Frontal cortex (tissue), 4 donors: Measurements from ENCODE around the gene ANAPC1. TPM values are rescaled to one million over a fixed set of nuclear protein-coding genes. Genes with fewer than 3 reads are reported as not detected.
"Not testable (repeated sequence)": the region's sequence is repeated elsewhere in the genome, so short reads cannot be mapped to it uniquely, and the experiment has no call there.

ENCODE experiments used
- DNase-seq, 2 donors: peaks; one replicate each; pipeline ENCODE4 v3.0.0; 2012; ENCODE audit warnings: low spot score in 2 of 2
- FAIRE-seq: peaks from 2 replicates; lab custom pipeline; 2012; peaks lifted over from hg19 to GRCh38; lab: Jason Lieb, UNC
- total RNA-seq: library from RNA; depleted of rRNA; stranded (reverse); fragments of >200 nt; gene quantifications from one replicate; pipeline ENCODE4 v1.2.3, GENCODE V29; 2014
- donor health status: control.
- donor health status: control.
- donor health status: control.

The ANAPC1 gene
- total RNA-seq, 1 donor from 2014 or later, result 56.3 TPM

DNA sequence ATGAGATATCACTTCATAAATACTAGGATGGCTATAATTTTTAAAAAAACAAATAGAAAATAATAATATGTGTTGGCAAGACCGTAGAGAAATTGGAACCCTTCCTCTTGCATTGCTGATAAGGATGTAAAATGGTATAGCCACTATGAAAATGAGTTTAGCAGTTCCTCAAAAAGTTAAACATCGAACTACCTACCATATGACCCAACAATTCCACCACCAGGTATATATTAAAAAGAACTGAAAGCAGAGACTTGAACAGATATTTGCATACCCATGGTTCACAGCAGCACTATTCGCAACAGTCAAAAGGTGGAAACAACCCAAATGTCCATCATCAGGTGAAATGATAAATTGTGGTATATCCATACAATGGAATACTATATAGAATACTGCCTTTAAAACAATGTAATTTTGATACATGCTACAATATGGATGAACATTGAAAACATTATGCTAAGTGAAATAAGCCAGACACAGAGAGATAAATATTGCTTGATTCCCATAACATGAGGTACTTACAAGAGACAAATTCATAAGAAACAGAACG is 55.7 kb downstream of the ANAPC1 start:
- not testable (repeated sequence) for DNase-seq, FAIRE-seq

DNA sequence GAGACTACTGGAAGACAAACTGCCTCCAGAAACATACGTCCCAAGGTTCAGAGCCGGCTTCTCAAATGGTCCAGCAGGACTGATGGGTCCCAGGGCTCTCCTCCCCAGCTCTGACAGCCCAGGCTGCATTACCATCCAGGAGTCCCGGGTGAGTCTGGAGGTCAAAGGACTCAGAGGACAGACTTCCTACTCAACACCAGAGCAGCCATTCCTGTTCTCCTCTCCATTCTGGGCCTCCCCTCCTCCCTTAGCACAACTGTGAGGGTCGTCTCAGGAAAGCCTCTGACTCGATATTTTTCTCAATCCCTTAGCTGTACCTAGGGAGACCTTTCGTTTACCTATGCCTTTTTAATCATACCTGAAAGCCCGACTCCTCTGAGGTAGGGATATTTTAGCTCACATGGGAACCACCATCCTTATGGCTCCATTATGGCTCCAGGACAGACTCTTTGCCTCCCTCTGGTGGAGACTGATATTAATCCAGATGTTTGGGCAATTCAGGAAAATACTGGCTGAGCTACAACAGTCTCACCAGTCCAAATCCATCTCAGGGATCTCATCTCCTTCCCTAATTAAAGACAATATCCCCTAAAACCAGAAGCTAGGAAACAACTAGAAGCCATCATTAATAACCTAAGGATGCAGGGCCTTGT is 70.9 kb downstream of the ANAPC1 start:
- not testable (repeated sequence) for FAIRE-seq, DNase-seq

DNA sequence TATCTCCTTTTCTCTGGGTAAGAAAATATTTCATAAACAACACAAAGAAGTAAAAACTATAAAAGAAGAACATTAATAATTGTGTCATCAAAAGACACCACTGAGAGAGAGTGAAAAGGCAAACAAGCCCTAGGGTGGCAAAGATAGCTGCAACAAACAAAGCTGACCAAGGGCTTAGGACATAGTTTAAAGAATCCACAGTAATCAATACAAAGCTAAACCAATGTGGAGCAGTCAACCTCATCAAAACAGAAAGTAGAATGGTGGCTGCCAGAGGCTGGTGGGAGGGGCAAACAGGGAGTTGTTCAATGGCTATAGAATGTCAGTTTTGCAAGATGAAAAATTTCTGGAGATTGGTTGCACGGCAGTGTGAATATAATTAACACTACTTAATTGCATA is 93.4 kb downstream of the ANAPC1 start:
- FAIRE-seq, DNase-seq: not testable (repeated sequence)

DNA sequence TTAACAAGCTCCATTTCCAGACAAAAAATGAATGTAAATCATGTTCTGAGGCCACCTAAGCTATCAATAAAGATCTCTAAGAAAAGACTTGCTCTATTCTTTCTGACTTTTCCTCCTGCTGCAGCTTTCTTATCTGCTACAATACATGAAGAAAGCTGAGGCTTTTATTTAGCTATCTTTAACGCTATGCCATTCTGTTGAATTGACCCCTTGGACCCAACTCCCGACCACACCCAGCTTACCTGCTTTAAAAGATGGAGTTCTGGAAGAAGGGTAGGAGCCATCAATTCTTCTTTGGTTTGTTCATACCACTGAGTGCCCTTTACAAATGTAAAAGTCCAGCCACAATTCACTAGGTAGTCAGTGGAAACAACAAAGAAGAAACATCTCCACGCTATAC is 99.9 kb downstream of the ANAPC1 start:
- DNase-seq, result not testable (repeated sequence)

DNA sequence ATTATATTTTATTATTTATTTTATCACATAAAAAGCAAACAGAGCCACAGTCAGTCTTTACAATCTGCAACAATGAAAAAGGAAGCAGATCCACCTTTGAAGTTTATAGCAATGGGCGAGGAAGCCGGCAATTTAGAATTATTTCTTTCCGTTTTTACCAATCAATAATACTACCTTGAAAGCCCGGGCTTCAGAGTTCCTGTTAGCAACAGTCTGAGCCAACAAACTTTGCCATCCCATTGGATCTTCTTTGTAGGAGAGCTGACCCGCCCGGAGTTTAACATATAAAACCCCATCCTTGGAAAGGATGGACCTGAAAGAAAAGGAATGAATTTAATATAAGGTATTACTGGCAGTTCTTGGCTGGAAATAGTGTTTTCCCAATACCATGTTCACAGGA is 101.8 kb downstream of the ANAPC1 start:
- DNase-seq, FAIRE-seq: not testable (repeated sequence)

More for the DNA sequence above, 99.9 kb downstream of the ANAPC1 start:
- FAIRE-seq, result not testable (repeated sequence)

DNA sequence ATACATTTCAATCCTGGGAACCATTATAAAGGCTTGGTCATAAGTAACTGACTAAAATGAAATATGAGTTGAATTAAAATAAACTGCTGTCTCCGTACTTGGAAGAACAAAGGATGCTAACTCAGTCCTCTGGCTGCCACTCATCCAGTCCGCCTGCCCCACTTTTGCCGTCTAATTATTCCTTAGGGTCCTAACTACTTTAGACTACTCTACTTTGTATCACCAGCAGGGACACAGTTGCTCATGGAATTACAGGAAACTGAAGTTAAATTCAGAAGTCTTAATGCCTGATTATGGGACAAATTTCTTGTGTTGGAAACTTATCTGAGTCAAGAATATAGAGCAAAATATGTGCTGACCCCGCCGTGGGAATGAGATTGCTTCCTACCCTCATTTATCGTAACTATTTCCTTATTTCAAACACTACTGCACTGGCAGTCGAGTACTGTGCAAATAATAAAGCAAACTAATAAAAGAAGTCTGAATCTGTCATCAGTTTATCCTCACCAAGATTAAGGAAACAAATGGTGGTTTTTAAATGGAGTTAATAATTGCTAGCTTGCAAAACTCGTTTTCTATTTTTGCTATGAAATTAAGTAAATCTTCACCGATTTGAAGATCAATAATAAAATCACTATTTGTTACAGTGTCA is 102.4 kb downstream of the ANAPC1 start:
- FAIRE-seq, result not testable (repeated sequence)

DNA sequence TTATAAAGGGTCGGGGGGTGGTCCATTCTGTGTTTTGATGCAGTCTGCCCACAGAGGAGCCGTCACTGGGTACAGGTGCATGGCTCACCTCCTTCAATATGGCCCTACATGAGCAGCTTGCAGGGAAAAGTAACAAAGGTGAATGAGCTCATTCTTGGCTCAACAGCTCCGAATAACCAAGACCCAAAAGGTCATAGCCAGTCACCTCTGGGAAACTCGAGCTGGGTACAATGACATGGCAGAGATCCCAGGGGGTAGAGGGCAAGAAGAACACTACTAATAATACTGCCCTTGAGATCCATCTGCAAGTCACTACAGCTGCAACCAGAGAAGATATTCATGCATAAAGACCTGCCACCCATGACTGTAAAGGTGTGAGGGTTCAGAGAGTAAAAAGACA is 106.8 kb downstream of the ANAPC1 start:
- not testable (repeated sequence) for FAIRE-seq, DNase-seq

More for the DNA sequence above, 102.4 kb downstream of the ANAPC1 start:
- not testable (repeated sequence) for DNase-seq

DNA sequence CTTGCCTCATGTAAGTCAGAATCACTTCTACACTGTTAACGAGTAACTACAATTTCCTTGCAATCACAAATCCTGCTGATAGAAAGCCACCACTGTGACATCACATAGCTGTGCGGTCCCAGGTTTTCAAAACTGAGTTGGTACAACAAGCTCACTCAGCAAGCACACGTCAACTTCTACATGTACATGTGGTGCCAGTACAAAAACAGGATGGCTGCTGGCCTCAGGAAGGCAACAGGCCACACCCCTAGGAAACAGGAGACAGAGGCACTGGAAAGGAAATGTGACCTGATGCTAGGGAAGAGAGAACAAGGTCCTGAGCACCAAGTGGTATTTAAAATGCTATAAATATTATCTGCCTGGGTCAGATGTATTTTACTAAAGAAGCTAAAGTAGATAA is 107.7 kb downstream of the ANAPC1 start:
- not testable (repeated sequence) for DNase-seq, FAIRE-seq

DNA sequence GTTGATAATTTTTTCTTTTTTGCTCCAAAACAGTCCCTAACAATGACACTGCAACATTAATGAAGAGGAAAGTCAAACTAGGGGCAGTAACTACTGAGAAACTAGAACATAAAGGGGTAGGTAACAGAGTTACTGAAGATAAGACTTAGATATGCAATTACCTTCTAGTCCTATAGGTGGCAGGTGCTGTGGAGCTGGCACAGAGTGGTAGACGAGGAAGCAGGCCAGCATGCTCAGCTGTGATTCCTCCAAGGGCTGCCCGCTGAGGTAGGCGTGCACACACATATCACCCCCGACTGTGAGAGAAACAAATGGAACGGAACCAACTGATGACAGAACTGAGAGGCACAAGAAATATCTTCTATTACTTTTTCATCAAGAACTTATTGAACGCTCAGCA is 111.8 kb downstream of the ANAPC1 start:
- DNase-seq, FAIRE-seq: not testable (repeated sequence)

DNA sequence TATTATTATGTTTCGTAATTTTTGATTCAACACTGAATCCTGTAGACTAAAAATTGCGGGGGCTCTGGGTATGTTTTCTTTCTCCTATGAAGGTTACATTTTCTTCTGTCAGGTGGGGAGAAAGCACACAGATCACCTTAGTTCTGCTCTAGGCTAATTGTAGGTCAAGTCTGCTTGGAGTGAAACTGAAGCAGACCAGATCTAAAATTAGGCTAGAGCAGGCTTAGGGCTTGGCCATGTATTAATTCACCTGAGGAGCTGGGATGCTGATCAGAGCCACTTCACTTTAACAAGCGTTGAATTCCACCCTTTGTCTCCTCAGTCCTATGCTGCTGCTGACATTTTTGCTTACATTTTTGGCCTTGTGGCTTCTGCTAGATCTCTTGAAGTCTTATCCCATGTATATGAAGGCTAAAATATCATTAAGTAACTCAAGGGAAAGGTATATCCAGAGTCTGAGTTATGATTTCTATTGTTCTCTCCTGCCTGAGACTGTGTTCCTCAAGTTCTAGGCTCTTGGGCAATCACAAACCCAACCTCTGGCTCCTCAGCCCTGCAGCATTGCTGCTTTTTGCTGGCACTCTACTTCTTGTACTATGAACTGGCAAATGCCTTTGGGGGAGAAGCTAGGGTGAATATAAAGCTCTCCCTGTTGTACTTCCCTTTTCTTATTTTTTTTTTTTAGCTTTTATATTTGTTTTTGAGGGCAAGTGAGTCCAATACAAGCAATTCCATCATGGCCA is 112.9 kb downstream of the ANAPC1 start:
- DNase-seq, FAIRE-seq: not testable (repeated sequence)

DNA sequence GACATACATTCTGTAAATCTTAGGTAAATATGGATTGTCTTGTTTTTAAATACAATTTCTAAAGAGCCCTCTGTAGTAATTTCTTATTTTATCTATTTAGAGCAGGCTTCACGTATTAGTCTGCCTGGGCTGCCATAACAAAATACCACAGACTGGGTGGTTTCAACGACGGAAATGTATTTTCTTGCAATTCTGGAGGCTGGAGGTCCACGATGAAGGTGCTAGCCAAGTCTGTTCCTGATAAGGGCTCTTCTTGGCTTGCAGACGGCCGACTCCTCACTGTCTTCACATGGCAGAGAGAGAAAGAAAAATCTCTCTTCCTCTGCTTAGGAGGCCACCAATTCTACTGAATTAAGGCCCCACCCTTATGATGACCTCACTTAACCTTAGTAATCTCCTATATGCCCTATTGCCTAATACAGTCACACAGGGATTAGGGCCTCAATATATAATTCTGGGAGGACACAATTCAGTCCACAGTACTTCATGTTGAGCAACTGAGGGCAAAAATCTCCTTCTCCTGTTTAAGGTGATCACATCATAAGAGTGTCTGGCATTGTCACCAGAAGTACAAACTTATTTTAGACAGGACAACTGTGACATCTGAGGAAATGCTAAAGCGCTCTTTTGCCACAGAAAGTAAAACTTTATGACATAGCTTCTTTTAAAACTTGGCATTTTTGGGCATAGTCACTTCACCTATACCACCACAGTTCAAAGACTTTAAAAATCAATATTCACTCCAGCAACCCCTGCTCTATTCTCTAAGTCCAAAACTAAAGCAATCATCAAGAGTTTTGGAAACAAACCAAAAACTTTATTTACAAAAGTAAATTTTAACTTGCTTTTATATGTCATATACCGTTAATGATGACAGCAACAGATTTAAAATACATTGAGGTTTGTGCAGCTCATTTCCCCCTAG is 115.5 kb downstream of the ANAPC1 start:
- DNase-seq, FAIRE-seq: not testable (repeated sequence)

DNA sequence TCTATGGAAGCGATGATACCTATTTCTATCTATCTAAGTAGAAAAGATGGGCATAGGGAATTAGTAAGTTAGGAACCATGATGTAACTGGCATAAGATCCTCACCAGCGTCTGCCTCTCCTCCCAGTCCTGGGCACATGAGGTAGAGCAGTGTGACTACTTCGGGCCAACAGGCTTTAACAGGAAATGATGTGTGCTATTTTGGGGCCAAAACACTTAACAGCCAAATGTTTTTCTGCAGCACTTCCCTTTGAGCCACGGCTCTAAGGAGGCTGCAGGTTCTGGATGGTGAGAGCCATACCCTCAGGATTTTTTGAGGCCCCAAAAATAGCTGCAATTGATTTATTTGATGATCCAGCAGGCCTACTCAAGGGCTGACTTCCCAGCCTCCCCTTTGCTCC is 116.9 kb downstream of the ANAPC1 start:
- DNase-seq, FAIRE-seq: not testable (repeated sequence)

DNA sequence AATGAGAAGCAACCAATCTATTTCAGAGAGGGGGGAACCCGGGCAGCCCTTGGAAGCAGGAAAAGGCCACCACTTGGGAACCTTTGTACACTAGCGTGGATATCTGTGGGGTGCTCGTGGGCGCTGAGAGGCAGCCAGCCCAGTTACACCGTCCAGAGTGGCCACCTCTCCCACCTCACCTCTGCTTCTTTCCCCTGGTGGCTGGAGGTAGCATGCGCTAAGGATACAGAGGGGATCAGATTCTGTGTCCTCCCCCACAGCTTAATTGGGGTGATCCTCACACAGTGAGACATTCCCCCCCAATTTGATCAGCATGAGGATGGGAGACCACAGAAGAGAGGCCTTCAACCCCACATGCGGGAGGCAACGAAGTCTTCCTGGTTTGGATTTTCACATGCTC is 117.7 kb downstream of the ANAPC1 start:
- DNase-seq, FAIRE-seq: not testable (repeated sequence)

DNA sequence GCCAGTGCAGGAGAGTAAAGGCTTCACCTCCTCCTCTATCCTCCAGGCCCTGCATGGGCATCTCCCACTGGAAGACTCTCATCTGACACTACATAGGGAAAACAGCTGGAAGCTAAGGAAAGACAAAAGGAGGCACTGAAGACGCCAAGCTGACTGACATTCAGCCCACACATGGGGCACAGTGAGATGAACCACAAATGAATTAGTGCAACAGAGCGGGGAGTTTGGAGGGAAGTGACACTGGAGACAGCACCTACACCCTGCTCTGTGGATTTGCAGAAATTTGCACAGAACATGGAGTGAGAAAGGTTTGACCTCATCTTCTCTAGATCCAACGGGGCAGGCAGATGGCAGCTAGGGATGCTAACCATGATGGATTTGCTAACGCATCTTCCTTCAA is 119.8 kb downstream of the ANAPC1 start:
- FAIRE-seq, result not testable (repeated sequence)

DNA sequence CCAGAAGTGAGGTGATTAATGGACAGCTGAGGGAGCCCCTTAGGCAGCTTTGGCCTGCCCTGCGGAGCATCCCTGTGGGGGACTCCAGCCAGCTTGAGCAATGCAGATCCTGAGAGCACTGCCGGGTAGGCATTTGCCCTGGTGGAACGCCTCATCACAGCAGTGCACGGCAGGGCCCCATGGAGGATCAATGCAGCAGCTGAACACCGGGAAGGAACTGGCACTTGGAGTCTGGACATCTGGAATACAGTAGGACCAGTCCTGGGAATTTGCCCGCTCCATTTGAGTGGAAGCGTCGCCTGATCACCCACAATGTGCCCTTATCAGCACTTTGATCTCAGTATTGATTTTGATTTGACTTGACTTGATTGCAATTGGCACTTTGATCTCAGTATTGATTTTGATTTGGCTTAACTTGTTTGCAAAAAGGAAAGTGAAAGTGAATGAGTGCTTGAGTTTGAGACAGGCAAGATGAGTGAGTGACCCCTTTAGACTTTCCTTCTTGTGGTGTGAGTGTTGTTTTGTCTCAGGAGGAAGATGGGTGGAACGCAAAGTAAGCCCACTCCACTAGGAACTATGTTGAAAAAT is 123.2 kb downstream of the ANAPC1 start:
- FAIRE-seq, DNase-seq: not testable (repeated sequence)

More for the DNA sequence above, 119.8 kb downstream of the ANAPC1 start:
- not testable (repeated sequence) for DNase-seq

DNA sequence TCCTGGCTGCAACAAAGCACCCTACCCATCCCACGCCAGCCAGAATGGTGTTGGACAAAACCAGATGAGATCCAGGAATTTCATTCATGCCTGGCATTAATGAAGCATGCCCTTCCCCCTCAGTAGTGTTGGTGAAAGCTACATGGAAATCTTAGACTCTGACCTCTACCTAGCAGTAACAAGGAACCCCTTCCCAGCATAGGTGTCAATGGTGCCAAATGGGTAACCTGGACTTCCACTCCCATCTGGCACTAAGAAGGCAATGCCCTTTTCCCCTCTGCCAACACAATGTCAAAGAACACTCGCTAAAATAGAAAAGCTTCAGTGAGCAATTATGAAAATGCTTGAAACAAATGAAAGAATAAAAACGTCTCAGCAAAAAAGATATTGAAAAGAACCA is 131.5 kb downstream of the ANAPC1 start:
- FAIRE-seq, DNase-seq: not testable (repeated sequence)

DNA sequence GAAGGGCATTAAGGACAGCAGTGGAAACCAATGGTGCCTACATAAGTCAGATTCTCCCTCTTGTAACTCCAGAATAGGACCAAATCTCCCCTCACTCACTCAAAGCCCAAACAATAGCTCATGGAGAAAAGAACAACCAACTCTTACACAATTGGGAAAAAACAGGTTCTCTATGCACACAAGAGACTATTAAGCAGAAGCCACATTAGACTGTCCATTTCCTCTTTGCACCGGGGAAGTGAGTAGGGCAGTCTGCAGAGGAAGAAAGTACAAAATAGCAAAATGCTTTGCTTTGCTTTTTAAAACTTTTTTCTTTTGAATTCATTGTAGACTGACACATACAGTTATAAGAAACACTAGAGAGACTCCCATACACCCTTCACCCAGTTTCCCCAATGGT is 133.4 kb downstream of the ANAPC1 start:
- not testable (repeated sequence) for DNase-seq, FAIRE-seq

DNA sequence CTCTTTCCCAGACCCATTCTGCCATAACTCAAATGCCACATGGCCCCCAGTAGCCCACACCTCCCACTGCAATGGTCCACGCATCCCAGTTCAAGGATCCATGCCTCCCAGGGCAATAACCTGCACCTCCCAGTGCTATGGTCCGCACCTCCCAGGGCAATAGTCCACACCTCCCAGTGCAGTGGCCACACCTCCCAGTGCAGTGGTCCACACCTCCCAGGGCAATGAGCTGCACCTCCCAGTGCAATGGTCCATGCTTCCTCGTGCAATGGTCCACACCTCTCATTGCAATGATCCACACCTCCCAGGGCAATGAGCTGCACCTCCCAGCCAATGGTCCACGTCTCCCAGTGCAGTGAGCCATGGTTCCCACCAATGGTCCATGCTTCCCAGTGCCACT is 135.6 kb downstream of the ANAPC1 start:
- not testable (repeated sequence) for FAIRE-seq, DNase-seq
